Lower leg skin (tissue), 3 donors: ENCODE measurements around the gene SPRY4.

Experiments used
- CTCF ChIP-seq, 3 donors: fragments of 450-650 bp; IDR thresholded peaks; one replicate each; pipeline ENCODE4 v1.5.1; 2016; ENCODE audit warnings: antibody characterized with exemption in 3 of 3, mild to moderate bottlenecking in 3 of 3, moderate library complexity in 2 of 3
- POLR2A ChIP-seq, 2 donors: fragments of 450-650 bp; IDR thresholded peaks; one replicate each; pipeline ENCODE4 v1.6.1; 2016 to 2017; ENCODE audit warnings: antibody characterized with exemption in 2 of 2, mild to moderate bottlenecking in 1 of 2, moderate library complexity in 1 of 2

DNA sequence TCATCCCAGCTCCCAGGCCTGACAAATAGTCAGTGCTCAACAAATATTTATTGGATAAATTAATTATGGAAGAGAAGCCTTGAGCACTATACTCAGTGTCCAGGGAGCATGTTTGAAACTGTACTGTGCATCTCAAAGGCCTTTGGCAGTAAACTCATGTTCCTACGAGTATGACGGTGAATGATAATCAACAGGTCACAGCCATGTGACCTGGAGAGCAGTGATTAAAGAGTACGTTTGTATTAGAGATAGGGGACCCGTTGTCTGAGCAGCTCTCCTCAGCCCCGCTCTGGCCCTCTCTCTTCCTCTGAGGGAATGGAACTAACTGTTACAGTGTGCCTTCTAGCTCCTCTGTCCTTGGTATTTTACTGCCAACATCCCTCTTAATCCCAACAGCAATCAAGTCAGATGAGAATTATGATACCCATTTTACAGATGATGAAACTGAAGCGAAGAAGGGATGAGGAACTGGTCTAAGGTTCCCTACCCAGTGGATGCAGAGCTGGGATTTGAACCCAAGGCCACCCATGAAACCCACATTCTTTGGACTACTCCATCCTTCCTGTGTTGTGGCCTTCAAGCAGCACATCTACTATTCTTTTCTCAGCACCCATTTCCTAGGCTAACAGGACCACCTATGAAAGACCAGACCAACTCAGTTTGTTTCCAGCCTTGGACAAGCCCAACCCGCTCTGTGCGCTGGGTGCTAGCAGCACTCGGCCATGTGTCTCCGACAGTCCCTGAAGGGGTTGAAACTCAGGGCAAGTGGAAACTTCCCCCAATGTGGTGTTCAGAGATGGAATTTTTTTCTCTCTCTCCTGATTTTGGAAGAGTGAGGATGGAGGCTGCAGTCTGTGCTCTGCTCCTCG is 34.9 kb downstream of the SPRY4 start:
- TF ChIP-seq POLR2A (IDR thresholded peaks at IDR 0.05) (no peak), CTCF (IDR thresholded peaks at IDR 0.05) (no peak)
